ENCODE results near the gene TNFRSF4.

- no peak for TF ChIP-seq CTCF (IDR thresholded peaks at IDR 0.05)
- no peak for TF ChIP-seq ZFX (IDR thresholded peaks at IDR 0.05; ENCODE audit: borderline replicate concordance)
These were observed 36.9 kb upstream of the TNFRSF4 start for GRCh38 chr1:1250786-1251284.

Measured in 22Rv1 (cell line).